Mucosa of rectum (tissue), 2 donors: ENCODE results near the gene KRT80.

Experiments used
- H3K27ac ChIP-seq, 2 donors: one replicate each; pipeline ENCODE4 v1.7.0; 2013; ENCODE audit warnings: inconsistent platforms in 2 of 2, low read depth in 2 of 2, low read length in 2 of 2
- H3K27me3 ChIP-seq, 2 donors: one replicate each; pipeline ENCODE4 v1.7.0; 2013; ENCODE audit warnings: low read length in 2 of 2; ENCODE audit not compliant: control insufficient read depth in 2 of 2, insufficient read depth in 2 of 2
- H3K36me3 ChIP-seq, 2 donors: one replicate each; pipeline ENCODE4 v1.7.0; 2013; ENCODE audit warnings: low read length in 2 of 2; ENCODE audit not compliant: control insufficient read depth in 2 of 2, insufficient read depth in 2 of 2
- H3K4me1 ChIP-seq, 2 donors: one replicate each; pipeline ENCODE4 v1.7.0; 2013; ENCODE audit warnings: low read length in 2 of 2, mild to moderate bottlenecking in 1 of 2; ENCODE audit not compliant: control insufficient read depth in 2 of 2, insufficient read depth in 2 of 2
- H3K4me3 ChIP-seq, 2 donors: one replicate each; pipeline ENCODE4 v1.7.0; 2013; ENCODE audit warnings: low read length in 2 of 2
- H3K9ac ChIP-seq, 2 donors: one replicate each; pipeline ENCODE4 v1.7.0; 2013; ENCODE audit warnings: low read length in 2 of 2, low read depth in 1 of 2, mild to moderate bottlenecking in 1 of 2
- H3K9me3 ChIP-seq, 2 donors: one replicate each; pipeline ENCODE4 v1.7.0; 2013; ENCODE audit warnings: low read length in 2 of 2; ENCODE audit not compliant: control insufficient read depth in 2 of 2
- donor health status: healthy.
- donor health status: Normal muscosa, but diverticular disease.

Gene KRT80

GRCh38 chr12:52197371-52198231 is 5.8 kb upstream of the KRT80 start:
- Histone ChIP-seq H3K4me1 (peaks cover 0 to 2% of the 10 kb centered on the region in 2 donors), H3K9ac (no peak overlapping the region), H3K27me3 (peaks cover 0 to 2% of the 10 kb centered on the region in 2 donors), H3K36me3 (no peaks in the 10 kb centered on the region), H3K27ac (no peak overlapping the region), H3K4me3 (no peak overlapping the region), H3K9me3 (no peaks in the 10 kb centered on the region)

GRCh38 chr12:52195065-52195730 is 3.4 kb upstream of the KRT80 start:
- Histone ChIP-seq H3K27ac (no peak overlapping the region), H3K9me3 (no peaks in the 10 kb centered on the region), H3K4me1 (peaks cover 0 to 6% of the 10 kb centered on the region in 2 donors), H3K9ac (no peak overlapping the region), H3K36me3 (no peaks in the 10 kb centered on the region), H3K4me3 (no peak overlapping the region), H3K27me3 (peaks cover 0 to 2% of the 10 kb centered on the region in 2 donors)

- H3K4me1 ChIP-seq: peaks cover 0 to 6% of the 10 kb centered on the region in 2 donors
- H3K4me3 ChIP-seq: no peak overlapping the region
- no peak overlapping the region for H3K27ac ChIP-seq
- no peaks in the 10 kb centered on the region for H3K9me3 ChIP-seq
- H3K36me3 ChIP-seq: no peaks in the 10 kb centered on the region
- no peak overlapping the region for H3K9ac ChIP-seq
- no peaks in the 10 kb centered on the region for H3K27me3 ChIP-seq
These were observed 2.2 kb upstream of the KRT80 start for GRCh38 chr12:52193991-52194390.

GRCh38 chr12:52193532-52193931 is 1.7 kb upstream of the KRT80 start:
- Histone ChIP-seq H3K9ac (no peak overlapping the region), H3K4me1 (peaks cover 0 to 6% of the 10 kb centered on the region in 2 donors), H3K4me3 (no peak overlapping the region), H3K36me3 (no peaks in the 10 kb centered on the region), H3K27ac (no peak overlapping the region), H3K27me3 (no peaks in the 10 kb centered on the region), H3K9me3 (no peaks in the 10 kb centered on the region)

- no peaks in the 10 kb centered on the region for H3K27me3 ChIP-seq
- H3K27ac ChIP-seq: no peak overlapping the region
- H3K4me3 ChIP-seq: no peak overlapping the region
- no peak overlapping the region for H3K9ac ChIP-seq
- H3K36me3 ChIP-seq: no peaks in the 10 kb centered on the region
- peaks cover 0 to 6% of the 10 kb centered on the region in 2 donors for H3K4me1 ChIP-seq
- H3K9me3 ChIP-seq: no peaks in the 10 kb centered on the region
These were observed 719 bp downstream of the KRT80 start for GRCh38 chr12:52190860-52191729.

- H3K4me1 ChIP-seq: peaks cover 0 to 6% of the 10 kb centered on the region in 2 donors
- no peaks in the 10 kb centered on the region for H3K9me3 ChIP-seq
- H3K27ac ChIP-seq: no peak overlapping the region
- no peak overlapping the region for H3K4me3 ChIP-seq
- H3K9ac ChIP-seq: no peak overlapping the region
- H3K27me3 ChIP-seq: no peaks in the 10 kb centered on the region
- no peaks in the 10 kb centered on the region for H3K36me3 ChIP-seq
These were observed 2.2 kb downstream of the KRT80 start for GRCh38 chr12:52189376-52190174.

- Histone ChIP-seq H3K4me3 (no peak overlapping the region), H3K9ac (no peak overlapping the region), H3K36me3 (no peaks in the 10 kb centered on the region), H3K27ac (no peak overlapping the region), H3K4me1 (peaks cover 0 to 6% of the 10 kb centered on the region in 2 donors), H3K27me3 (no peaks in the 10 kb centered on the region), H3K9me3 (no peaks in the 10 kb centered on the region)
These were observed 3.2 kb downstream of the KRT80 start for GRCh38 chr12:52188658-52189057.

GRCh38 chr12:52187640-52188039 is 4.2 kb downstream of the KRT80 start:
- no peaks in the 10 kb centered on the region for H3K27me3 ChIP-seq
- no peaks in the 10 kb centered on the region for H3K9me3 ChIP-seq
- H3K27ac ChIP-seq: no peak overlapping the region
- no peak overlapping the region for H3K9ac ChIP-seq
- H3K4me3 ChIP-seq: no peak overlapping the region
- peaks cover 0 to 3% of the 10 kb centered on the region in 2 donors for H3K4me1 ChIP-seq
- H3K36me3 ChIP-seq: no peaks in the 10 kb centered on the region

GRCh38 chr12:52187206-52187605 is 4.6 kb downstream of the KRT80 start:
- Histone ChIP-seq H3K36me3 (no peaks in the 10 kb centered on the region), H3K27me3 (no peaks in the 10 kb centered on the region), H3K27ac (no peak overlapping the region), H3K4me1 (peaks cover 0 to 3% of the 10 kb centered on the region in 2 donors), H3K9ac (no peak overlapping the region), H3K4me3 (no peak overlapping the region), H3K9me3 (no peaks in the 10 kb centered on the region)
